Activated CD4-positive, CD25-positive, alpha-beta regulatory T cell treated with anti-CD3 and anti-CD28 coated beads, Interleukin-2, amount 50 U/mL, for 16 hours (primary cell): ENCODE measurements around the gene CDK5RAP1.

Experiments
- DNase-seq: peaks from one replicate; pipeline ENCODE4 v3.0.0-alpha.2; 2020; ENCODE audit warnings: low read depth, low spot score

CDK5RAP1 gene

GRCh38 chr20:33334111-33334510, 67.2 kb downstream of the CDK5RAP1 start:
- no peak for DNase-seq

GRCh38 chr20:33333616-33334015, 67.7 kb downstream of the CDK5RAP1 start:
- no peak for DNase-seq

- no peak for DNase-seq
These were observed 68.3 kb downstream of the CDK5RAP1 start for GRCh38 chr20:33332905-33333456.

GRCh38 chr20:33328157-33329137, 72.9 kb downstream of the CDK5RAP1 start:
- DNase-seq, result no peak

GRCh38 chr20:33325350-33325749, 76.0 kb downstream of the CDK5RAP1 start:
- no peak for DNase-seq

GRCh38 chr20:33323236-33323635, 78.1 kb downstream of the CDK5RAP1 start:
- no peak for DNase-seq

- no peak for DNase-seq
These were observed 78.9 kb downstream of the CDK5RAP1 start for GRCh38 chr20:33322456-33322855.

GRCh38 chr20:33320006-33320405, 81.3 kb downstream of the CDK5RAP1 start:
- no peak for DNase-seq

- no peak for DNase-seq
These were observed 83.3 kb downstream of the CDK5RAP1 start for GRCh38 chr20:33318096-33318429.

GRCh38 chr20:33317424-33318095, 83.8 kb downstream of the CDK5RAP1 start:
- no peak for DNase-seq

GRCh38 chr20:33316958-33317357, 84.4 kb downstream of the CDK5RAP1 start:
- no peak for DNase-seq

GRCh38 chr20:33316343-33316742, 85.0 kb downstream of the CDK5RAP1 start:
- no peak for DNase-seq

- no peak for DNase-seq
These were observed 87.5 kb downstream of the CDK5RAP1 start for GRCh38 chr20:33313686-33314314.

- DNase-seq, result no peak
These were observed 88.7 kb downstream of the CDK5RAP1 start for GRCh38 chr20:33312583-33312982.

- no peak for DNase-seq
These were observed 89.3 kb downstream of the CDK5RAP1 start for GRCh38 chr20:33311996-33312395.

GRCh38 chr20:33311011-33311410, 90.3 kb downstream of the CDK5RAP1 start:
- DNase-seq, result no peak

- no peak for DNase-seq
These were observed 90.9 kb downstream of the CDK5RAP1 start for GRCh38 chr20:33310327-33310899.

- DNase-seq, result no peak
These were observed 91.7 kb downstream of the CDK5RAP1 start for GRCh38 chr20:33309631-33310030.
